WTC11 (cell line): ENCODE results near the gene PLXND1. TPM values are rescaled to one million over a fixed set of nuclear protein-coding genes. Genes with fewer than 3 reads are reported as not detected.

Experiments used
- ATAC-seq: fragments of 200-7000 bp; cut with Tn5 transposase; 2 replicates; pipeline ENCODE4 v1.10.0; 2021; ENCODE audit warnings: mild to moderate bottlenecking, moderate library complexity
- CTCF ChIA-PET: fragments of 300-600 bp; sonication (Branson Sonifier 250); formaldehyde crosslinking; loops from one replicate; lab custom pipeline; 2021; ENCODE audit warnings: antibody characterized with exemption; lab: Charles Lee
- POLR2A ChIA-PET: fragments of 350-600 bp; sonication (Branson Sonifier 250); formaldehyde crosslinking; loops from one replicate; lab custom pipeline; 2021; ENCODE audit warnings: antibody characterized with exemption; lab: Charles Lee
- DNase-seq: peaks from one replicate; pipeline ENCODE4 v3.0.0; 2021; ENCODE audit warnings: low spot score
- H3K27ac Mint-ChIP-seq: 2 replicates; pipeline ENCODE4 v1.8.0; 2021; ENCODE audit warnings: mixed read lengths
- H3K27me3 Mint-ChIP-seq: 2 replicates; pipeline ENCODE4 v1.8.0; 2021; ENCODE audit warnings: low read depth, mild to moderate bottlenecking, moderate library complexity, mixed read lengths
- H3K36me3 Mint-ChIP-seq: 2 replicates; pipeline ENCODE4 v1.8.0; 2021; ENCODE audit warnings: mixed read lengths
- H3K4me1 Mint-ChIP-seq: 2 replicates; pipeline ENCODE4 v1.8.0; 2022; ENCODE audit warnings: mixed read lengths
- H3K4me3 Mint-ChIP-seq: 2 replicates; pipeline ENCODE4 v1.8.0; 2021; ENCODE audit warnings: mild to moderate bottlenecking, moderate library complexity, mixed read lengths
- H3K9me3 Mint-ChIP-seq: 2 replicates; pipeline ENCODE4 v1.8.0; 2021; ENCODE audit warnings: mixed read lengths
- ATF6 ChIP-seq: sonication (generic); formaldehyde crosslinking; IDR thresholded peaks from 2 replicates; pipeline ENCODE4 v1.8.1; 2023; ENCODE audit warnings: mild to moderate bottlenecking, missing genetic modification reagents
- CREB1 ChIP-seq: sonication (generic); formaldehyde crosslinking; IDR thresholded peaks from 2 replicates; pipeline ENCODE4 v1.8.0; 2023; ENCODE audit warnings: mild to moderate bottlenecking, missing genetic modification reagents
- E2F4 ChIP-seq: sonication (generic); formaldehyde crosslinking; IDR thresholded peaks from 2 replicates; pipeline ENCODE4 v1.8.1; 2022; ENCODE audit warnings: low read depth, mild to moderate bottlenecking, moderate library complexity, missing genetic modification reagents, borderline replicate concordance
- ETV6 ChIP-seq: sonication (generic); formaldehyde crosslinking; IDR thresholded peaks from 2 replicates; pipeline ENCODE4 v1.8.1; 2022; ENCODE audit warnings: mild to moderate bottlenecking, missing genetic modification reagents
- FOXJ3 ChIP-seq: sonication (generic); formaldehyde crosslinking; IDR thresholded peaks from 2 replicates; pipeline ENCODE4 v1.9.0; 2021; ENCODE audit warnings: missing genetic modification reagents, mild to moderate bottlenecking, borderline replicate concordance
- FOXP4 ChIP-seq: sonication (generic); formaldehyde crosslinking; IDR thresholded peaks from 2 replicates; pipeline ENCODE4 v1.8.0; 2022; ENCODE audit warnings: mild to moderate bottlenecking, missing genetic modification reagents
- HMGA2 ChIP-seq: fragments of 250-450 bp; sonication (Bioruptor Pico); IDR thresholded peaks from 2 replicates; pipeline ENCODE4 v1.4.0; 2021; ENCODE audit warnings: mild to moderate bottlenecking, moderate library complexity
- KAT7 ChIP-seq: sonication (generic); formaldehyde crosslinking; IDR thresholded peaks from 2 replicates; pipeline ENCODE4 v1.8.1; 2023; ENCODE audit warnings: missing genetic modification reagents, mild to moderate bottlenecking, borderline replicate concordance
- NR2C2 ChIP-seq: sonication (generic); formaldehyde crosslinking; IDR thresholded peaks from 2 replicates; pipeline ENCODE4 v1.8.0; 2022; ENCODE audit warnings: mild to moderate bottlenecking, missing genetic modification reagents
- OVOL2 ChIP-seq: fragments of 250-450 bp; sonication (Bioruptor Pico); IDR thresholded peaks from 2 replicates; pipeline ENCODE4 v1.9.0; 2021; ENCODE audit warnings: mild to moderate bottlenecking, borderline replicate concordance
- RORB ChIP-seq: fragments of 250-450 bp; sonication (Bioruptor Pico); IDR thresholded peaks from 2 replicates; pipeline ENCODE4 v1.9.0; 2021; ENCODE audit warnings: mild to moderate bottlenecking
- SP1 ChIP-seq: sonication (generic); formaldehyde crosslinking; conservative IDR thresholded peaks from 2 replicates; pipeline ENCODE4 v1.8.1; 2022; ENCODE audit warnings: missing genetic modification reagents
- ZBTB43 ChIP-seq: sonication (generic); formaldehyde crosslinking; IDR thresholded peaks from 2 replicates; pipeline ENCODE4 v1.8.1; 2023; ENCODE audit warnings: mild to moderate bottlenecking, missing genetic modification reagents
- ZNF671 ChIP-seq: fragments of 250-450 bp; sonication (Bioruptor Pico); IDR thresholded peaks from 2 replicates; pipeline ENCODE4 v1.8.0; 2021; ENCODE audit warnings: mild to moderate bottlenecking
- ZSCAN18 ChIP-seq: fragments of 250-450 bp; sonication (Bioruptor Pico); IDR thresholded peaks from 2 replicates; pipeline ENCODE4 v2.1.2; 2022; ENCODE audit warnings: mild to moderate bottlenecking, moderate library complexity
- total RNA-seq: library from RNA; stranded (reverse); gene quantifications from 3 replicates; pipeline ENCODE4 v1.2.3, GENCODE V29; 2021
- TF ChIP-seq, protein P1 (sequence below): sonication (generic); formaldehyde crosslinking; IDR thresholded peaks from 2 replicates; pipeline ENCODE4 v1.8.1; 2023; ENCODE audit warnings: mild to moderate bottlenecking, missing genetic modification reagents, moderate library complexity
- TF ChIP-seq, protein P2 (sequence below): sonication (generic); formaldehyde crosslinking; IDR thresholded peaks from 2 replicates; pipeline ENCODE4 v1.8.1; 2023; ENCODE audit warnings: mild to moderate bottlenecking, missing genetic modification reagents, moderate library complexity
- TF ChIP-seq, protein P3 (sequence below): fragments of 250-450 bp; sonication (Bioruptor Pico); IDR thresholded peaks from 2 replicates; pipeline ENCODE4 v1.9.0; 2021; ENCODE audit warnings: moderate library complexity, mild to moderate bottlenecking, inconsistent platforms, borderline replicate concordance
- TF ChIP-seq, protein P4 (sequence below): sonication (generic); formaldehyde crosslinking; IDR thresholded peaks from 2 replicates; pipeline ENCODE4 v1.8.1; 2023; ENCODE audit warnings: mild to moderate bottlenecking, moderate library complexity, missing genetic modification reagents

The PLXND1 gene
- total RNA-seq, 1 experiment from 2014 or later = 56.7 TPM

GRCh38 chr3:129526121-129526900 lies 80.2 kb downstream of the PLXND1 start (continued):
- TF ChIP-seq ATF6 (CRISPR knock-in tag) (no peak), ZNF671 (CRISPR knock-in tag) (no peak), FOXP4 (CRISPR knock-in tag) (no peak)

GRCh38 chr3:129525341-129525968 lies 81.0 kb downstream of the PLXND1 start:
- Mint-ChIP-seq H3K4me1 (peaks cover 20% of the 10 kb centered on the region), H3K36me3 (no peaks in the 10 kb centered on the region), H3K27ac (no peak overlapping the region), H3K27me3 (no peaks in the 10 kb centered on the region), H3K4me3 (no peak overlapping the region), H3K9me3 (no peaks in the 10 kb centered on the region)
- DNase-seq (no peak), ATAC-seq (no peak)
- ChIA-PET POLR2A (no interaction called here), CTCF (interaction anchor here (1.4 kb wide), 1 partner anchor 35 kb away, joined by 3 read pairs; no protein-coding TSS in a partner anchor)
- TF ChIP-seq ETV6 (no peak), FOXJ3 (CRISPR knock-in tag) (no peak), ZBTB43 (CRISPR knock-in tag) (no peak), RORB (CRISPR knock-in tag) (no peak), CREB1 (CRISPR knock-in tag) (no peak), E2F4 (CRISPR knock-in tag) (no peak)
- TF ChIP-seq, protein P1, sequence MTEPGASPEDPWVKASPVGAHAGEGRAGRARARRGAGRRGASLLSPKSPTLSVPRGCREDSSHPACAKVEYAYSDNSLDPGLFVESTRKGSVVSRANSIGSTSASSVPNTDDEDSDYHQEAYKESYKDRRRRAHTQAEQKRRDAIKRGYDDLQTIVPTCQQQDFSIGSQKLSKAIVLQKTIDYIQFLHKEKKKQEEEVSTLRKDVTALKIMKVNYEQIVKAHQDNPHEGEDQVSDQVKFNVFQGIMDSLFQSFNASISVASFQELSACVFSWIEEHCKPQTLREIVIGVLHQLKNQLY (CRISPR knock-in tag) = no peak

DNA sequence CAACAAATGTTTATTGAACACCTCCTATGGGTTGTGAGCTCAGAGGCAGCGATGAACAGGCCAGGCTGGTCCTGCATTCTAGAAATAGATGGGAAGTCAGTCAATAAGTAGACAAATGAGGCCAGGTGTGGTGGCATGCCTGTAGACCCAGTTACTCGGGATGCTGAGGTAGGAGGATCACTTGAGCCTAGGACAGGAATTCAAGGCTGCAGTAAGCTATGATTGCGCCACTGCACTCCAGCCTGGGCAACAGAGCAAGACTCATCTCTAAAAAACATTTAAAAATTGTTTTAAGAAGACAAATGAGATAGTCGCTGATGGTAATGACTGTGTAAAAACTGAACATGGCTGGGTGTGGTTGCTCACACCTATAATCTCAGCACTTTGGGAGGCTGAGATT lies 82.4 kb downstream of the PLXND1 start:
- no peaks in the 10 kb centered on the region for H3K36me3 Mint-ChIP-seq
- H3K27ac Mint-ChIP-seq = no peak overlapping the region
- peaks cover 12% of the 10 kb centered on the region for H3K4me1 Mint-ChIP-seq
- ATAC-seq = no peak
- ChIA-PET POLR2A (no interaction called here), CTCF (interaction anchor here (1.1 kb wide), 1 partner anchor 41 kb away, joined by 5 read pairs; no protein-coding TSS in a partner anchor)
- H3K9me3 Mint-ChIP-seq = no peaks in the 10 kb centered on the region
- no peaks in the 10 kb centered on the region for H3K27me3 Mint-ChIP-seq
- no peak for DNase-seq
- H3K4me3 Mint-ChIP-seq = no peak overlapping the region
- TF ChIP-seq, protein P2, sequence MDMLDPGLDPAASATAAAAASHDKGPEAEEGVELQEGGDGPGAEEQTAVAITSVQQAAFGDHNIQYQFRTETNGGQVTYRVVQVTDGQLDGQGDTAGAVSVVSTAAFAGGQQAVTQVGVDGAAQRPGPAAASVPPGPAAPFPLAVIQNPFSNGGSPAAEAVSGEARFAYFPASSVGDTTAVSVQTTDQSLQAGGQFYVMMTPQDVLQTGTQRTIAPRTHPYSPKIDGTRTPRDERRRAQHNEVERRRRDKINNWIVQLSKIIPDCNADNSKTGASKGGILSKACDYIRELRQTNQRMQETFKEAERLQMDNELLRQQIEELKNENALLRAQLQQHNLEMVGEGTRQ (CRISPR knock-in tag) = no peak
- TF ChIP-seq, protein P3, sequence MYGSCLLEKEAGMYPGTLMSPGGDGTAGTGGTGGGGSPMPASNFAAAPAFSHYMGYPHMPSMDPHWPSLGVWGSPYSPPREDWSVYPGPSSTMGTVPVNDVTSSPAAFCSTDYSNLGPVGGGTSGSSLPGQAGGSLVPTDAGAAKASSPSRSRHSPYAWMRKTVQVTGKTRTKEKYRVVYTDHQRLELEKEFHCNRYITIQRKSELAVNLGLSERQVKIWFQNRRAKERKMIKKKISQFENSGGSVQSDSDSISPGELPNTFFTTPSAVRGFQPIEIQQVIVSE = no peak
- TF ChIP-seq NR2C2 = no peak
- TF ChIP-seq, protein P4, sequence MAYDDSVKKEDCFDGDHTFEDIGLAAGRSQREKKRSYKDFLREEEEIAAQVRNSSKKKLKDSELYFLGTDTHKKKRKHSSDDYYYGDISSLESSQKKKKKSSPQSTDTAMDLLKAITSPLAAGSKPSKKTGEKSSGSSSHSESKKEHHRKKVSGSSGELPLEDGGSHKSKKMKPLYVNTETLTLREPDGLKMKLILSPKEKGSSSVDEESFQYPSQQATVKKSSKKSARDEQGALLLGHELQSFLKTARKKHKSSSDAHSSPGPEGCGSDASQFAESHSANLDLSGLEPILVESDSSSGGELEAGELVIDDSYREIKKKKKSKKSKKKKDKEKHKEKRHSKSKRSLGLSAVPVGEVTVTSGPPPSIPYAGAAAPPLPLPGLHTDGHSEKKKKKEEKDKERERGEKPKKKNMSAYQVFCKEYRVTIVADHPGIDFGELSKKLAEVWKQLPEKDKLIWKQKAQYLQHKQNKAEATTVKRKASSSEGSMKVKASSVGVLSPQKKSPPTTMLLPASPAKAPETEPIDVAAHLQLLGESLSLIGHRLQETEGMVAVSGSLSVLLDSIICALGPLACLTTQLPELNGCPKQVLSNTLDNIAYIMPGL (CRISPR knock-in tag) = no peak
- no peak for TF ChIP-seq KAT7 (CRISPR knock-in tag)
- no peak for TF ChIP-seq CREB1 (CRISPR knock-in tag)
- no peak for TF ChIP-seq SP1 (CRISPR knock-in tag)
- no peak for TF ChIP-seq ZSCAN18
- TF ChIP-seq OVOL2 (CRISPR knock-in tag) = no peak
- no peak for TF ChIP-seq FOXJ3 (CRISPR knock-in tag)
- TF ChIP-seq HMGA2 (CRISPR knock-in tag) = no peak
